ENCODE measurements around the gene ZNF593OS. TPM values are rescaled to one million over a fixed set of nuclear protein-coding genes. Genes with fewer than 3 reads are reported as not detected.

The ZNF593OS gene
- total and polyA plus RNA-seq, 2 donors (not counting 3 experiments of a cell fraction or from before 2014, with no cell fraction given): not detected

GRCh38 chr1:26148887-26149286, 22.7 kb downstream of the ZNF593OS start:
- CTCF ChIA-PET: interaction anchor here (1.2 kb wide), 1 partner anchor 44 kb away, joined by 4 read pairs; no protein-coding TSS in a partner anchor
- dilution Hi-C loops (cut with MboI; ENCODE audit: extremely low pct_ligation_motif_present, low sequenced_read_pairs): no loop called here

More at GRCh38 chr1:26148887-26149286, 22.7 kb downstream of the ZNF593OS start:
- intact Hi-C loops (cut with micrococcal nuclease): no loop called here
- POLR2A ChIA-PET: no interaction called here
- Histone ChIP-seq H3K9me3 (replicated peaks; ENCODE audit: control insufficient read depth, insufficient read depth, low read length) (no peaks in the 10 kb centered on the region), H3K4me1 (ENCODE audit: control insufficient read depth, extremely low read depth, insufficient read depth, low read length) (no peaks in the 10 kb centered on the region), H3K9ac (replicated peaks; ENCODE audit: extremely low read depth, insufficient read depth, low read length) (no peak overlapping the region), H3K4me3 (replicated peaks in 1 of 3; ENCODE audit: insufficient read depth in 1 of 3, low read depth in 1 of 3, low read length in 3 of 3) (no peak overlapping the region), H4K20me1 (replicated peaks; ENCODE audit: control insufficient read depth, extremely low read depth, insufficient read depth, low read length) (no peaks in the 10 kb centered on the region), H3K9me1 (replicated peaks; ENCODE audit: control insufficient read depth, extremely low read depth, insufficient read depth, low read length) (no peaks in the 10 kb centered on the region), H3K36me3 (ENCODE audit: control insufficient read depth in 2 of 2, extremely low read depth in 1 of 2, insufficient read depth in 2 of 2, low read length in 2 of 2) (no peaks in the 10 kb centered on the region), H2AFZ (ENCODE audit: low read depth, low read length) (no peak overlapping the region), H3K79me2 (ENCODE audit: control insufficient read depth, insufficient read depth, low read length) (no peaks in the 10 kb centered on the region), H3K27me3 (ENCODE audit: control insufficient read depth in 2 of 2, insufficient read depth in 2 of 2, low read length in 2 of 2) (no peaks in the 10 kb centered on the region), H3K4me2 (ENCODE audit: insufficient read depth, low read length) (no peak overlapping the region), H3K27ac (ENCODE audit: insufficient read depth, low read depth, low read length) (no peak overlapping the region)
- DNase-seq (ENCODE audit: low read depth, low spot score): no peak
- no peak for FAIRE-seq
- BruUV-seq (replicated peaks): no TSS peak
- no peak for TF ChIP-seq FOS (IDR thresholded peaks at IDR 0.05; ENCODE audit: borderline replicate concordance, insufficient read depth, low read length)
- TF ChIP-seq MYC (IDR thresholded peaks at IDR 0.05; ENCODE audit: low read depth, low read length): no peak
- TF ChIP-seq GATA2 (IDR thresholded peaks at IDR 0.05; ENCODE audit: insufficient read depth, insufficient read length, low read depth, low read length): no peak
- no peak for TF ChIP-seq EZH2 (IDR thresholded peaks at IDR 0.05; ENCODE audit: borderline replicate concordance, low read depth, low read length, severe bottlenecking)
- TF ChIP-seq POLR2A (IDR thresholded peaks at IDR 0.05; ENCODE audit: low read depth, low read length): no peak
- TF ChIP-seq, protein P1, sequence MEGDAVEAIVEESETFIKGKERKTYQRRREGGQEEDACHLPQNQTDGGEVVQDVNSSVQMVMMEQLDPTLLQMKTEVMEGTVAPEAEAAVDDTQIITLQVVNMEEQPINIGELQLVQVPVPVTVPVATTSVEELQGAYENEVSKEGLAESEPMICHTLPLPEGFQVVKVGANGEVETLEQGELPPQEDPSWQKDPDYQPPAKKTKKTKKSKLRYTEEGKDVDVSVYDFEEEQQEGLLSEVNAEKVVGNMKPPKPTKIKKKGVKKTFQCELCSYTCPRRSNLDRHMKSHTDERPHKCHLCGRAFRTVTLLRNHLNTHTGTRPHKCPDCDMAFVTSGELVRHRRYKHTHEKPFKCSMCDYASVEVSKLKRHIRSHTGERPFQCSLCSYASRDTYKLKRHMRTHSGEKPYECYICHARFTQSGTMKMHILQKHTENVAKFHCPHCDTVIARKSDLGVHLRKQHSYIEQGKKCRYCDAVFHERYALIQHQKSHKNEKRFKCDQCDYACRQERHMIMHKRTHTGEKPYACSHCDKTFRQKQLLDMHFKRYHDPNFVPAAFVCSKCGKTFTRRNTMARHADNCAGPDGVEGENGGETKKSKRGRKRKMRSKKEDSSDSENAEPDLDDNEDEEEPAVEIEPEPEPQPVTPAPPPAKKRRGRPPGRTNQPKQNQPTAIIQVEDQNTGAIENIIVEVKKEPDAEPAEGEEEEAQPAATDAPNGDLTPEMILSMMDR (IDR thresholded peaks at IDR 0.05; ENCODE audit: extremely low read depth in 1 of 2, insufficient read depth in 1 of 2, low read depth in 1 of 2, low read length in 2 of 2): no peak
- TF ChIP-seq, protein P2, sequence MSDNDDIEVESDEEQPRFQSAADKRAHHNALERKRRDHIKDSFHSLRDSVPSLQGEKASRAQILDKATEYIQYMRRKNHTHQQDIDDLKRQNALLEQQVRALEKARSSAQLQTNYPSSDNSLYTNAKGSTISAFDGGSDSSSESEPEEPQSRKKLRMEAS (IDR thresholded peaks at IDR 0.05; ENCODE audit: insufficient read depth, insufficient read length): no peak
- no peak for TF ChIP-seq POLR2AphosphoS5 (IDR thresholded peaks at IDR 0.05; ENCODE audit: insufficient read depth, low read depth, low read length)
- TF ChIP-seq JUN (IDR thresholded peaks at IDR 0.05; ENCODE audit: borderline replicate concordance, insufficient read depth, insufficient read length, low read depth): no peak

Data from endothelial cell of umbilical vein (primary cell).